GM12864 (cell line): ENCODE data around the gene OAS2.

Experiments
- DNase-seq: peaks from one replicate; pipeline ENCODE4 v3.0.0-alpha.2; 2011; ENCODE audit warnings: low read depth
- H3K4me3 ChIP-seq: 2 replicates; pipeline ENCODE4 v1.5.1; 2011; ENCODE audit warnings: mild to moderate bottlenecking, low read depth, low read length, control low read depth
- CTCF ChIP-seq: IDR thresholded peaks from 2 replicates; pipeline ENCODE4 v1.5.1; 2011; ENCODE audit warnings: low read depth, mild to moderate bottlenecking, moderate library complexity, low read length, control low read depth, inconsistent platforms; ENCODE audit errors: missing control alignments

Gene OAS2

GRCh38 chr12:113007166-113007565 lies 28.8 kb downstream of the OAS2 start:
- no peak overlapping the region for H3K4me3 ChIP-seq
- no peak for DNase-seq
- TF ChIP-seq CTCF, result no peak

- H3K4me3 ChIP-seq, result no peak overlapping the region
- no peak for TF ChIP-seq CTCF
- DNase-seq, result no peak
These were observed 32.4 kb downstream of the OAS2 start for GRCh38 chr12:113010701-113011100.

- DNase-seq, result no peak
- TF ChIP-seq CTCF, result no peak
- H3K4me3 ChIP-seq, result no peak overlapping the region
These were observed 36.2 kb downstream of the OAS2 start for GRCh38 chr12:113014565-113014964.

GRCh38 chr12:113016796-113017195 lies 38.5 kb downstream of the OAS2 start:
- no peak for DNase-seq
- no peak for TF ChIP-seq CTCF
- no peak overlapping the region for H3K4me3 ChIP-seq

- DNase-seq, result no peak
- TF ChIP-seq CTCF, result no peak
- H3K4me3 ChIP-seq, result no peak overlapping the region
These were observed 40.7 kb downstream of the OAS2 start for GRCh38 chr12:113019025-113019424.

- no peak overlapping the region for H3K4me3 ChIP-seq
- TF ChIP-seq CTCF, result no peak
- DNase-seq, result no peak
These were observed 43.2 kb downstream of the OAS2 start for GRCh38 chr12:113021500-113021899.

- no peak for DNase-seq
- H3K4me3 ChIP-seq, result no peak overlapping the region
- no peak for TF ChIP-seq CTCF
These were observed 44.4 kb downstream of the OAS2 start for GRCh38 chr12:113022563-113023297.
